ENCODE results near the gene DUSP10.

DUSP10 gene

DNA sequence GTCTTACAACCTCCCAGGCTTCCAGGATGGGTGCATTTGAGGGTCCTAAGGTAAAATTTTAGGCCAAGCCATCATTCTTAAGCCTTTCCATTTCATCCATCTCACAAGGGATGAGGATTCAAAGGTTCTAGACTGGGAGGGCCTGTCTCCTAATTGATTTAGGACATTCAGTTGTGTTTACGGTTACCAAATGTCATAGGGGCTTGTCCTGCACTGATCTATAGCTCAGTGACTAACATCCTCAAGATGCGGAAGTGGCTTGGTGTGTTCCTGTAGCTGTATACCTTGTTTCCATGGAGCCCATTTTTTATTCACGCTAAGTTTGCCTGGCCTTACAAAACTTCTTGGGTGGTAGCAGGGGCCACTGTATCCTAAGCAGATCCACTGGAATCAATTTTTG, 52.8 kb downstream of the DUSP10 start:
- no peak for DNase-seq

DNA sequence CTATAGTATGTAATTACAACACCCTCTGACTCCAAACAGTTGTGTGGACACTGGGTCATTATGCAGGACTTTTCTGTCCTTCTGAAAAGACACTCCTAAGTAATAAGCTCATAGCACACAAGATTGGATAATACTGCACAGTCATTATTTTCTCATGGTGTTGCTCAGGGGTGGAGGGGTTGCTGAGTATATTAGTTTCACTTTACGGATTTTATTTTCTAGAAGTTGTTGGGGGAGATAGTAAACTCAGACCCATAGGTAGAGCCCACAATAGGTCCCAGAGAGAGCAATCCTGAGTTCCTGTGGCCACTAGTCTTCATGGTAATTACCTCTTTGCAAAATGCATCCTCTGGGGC, 53.4 kb downstream of the DUSP10 start:
- no peak for DNase-seq

DNA sequence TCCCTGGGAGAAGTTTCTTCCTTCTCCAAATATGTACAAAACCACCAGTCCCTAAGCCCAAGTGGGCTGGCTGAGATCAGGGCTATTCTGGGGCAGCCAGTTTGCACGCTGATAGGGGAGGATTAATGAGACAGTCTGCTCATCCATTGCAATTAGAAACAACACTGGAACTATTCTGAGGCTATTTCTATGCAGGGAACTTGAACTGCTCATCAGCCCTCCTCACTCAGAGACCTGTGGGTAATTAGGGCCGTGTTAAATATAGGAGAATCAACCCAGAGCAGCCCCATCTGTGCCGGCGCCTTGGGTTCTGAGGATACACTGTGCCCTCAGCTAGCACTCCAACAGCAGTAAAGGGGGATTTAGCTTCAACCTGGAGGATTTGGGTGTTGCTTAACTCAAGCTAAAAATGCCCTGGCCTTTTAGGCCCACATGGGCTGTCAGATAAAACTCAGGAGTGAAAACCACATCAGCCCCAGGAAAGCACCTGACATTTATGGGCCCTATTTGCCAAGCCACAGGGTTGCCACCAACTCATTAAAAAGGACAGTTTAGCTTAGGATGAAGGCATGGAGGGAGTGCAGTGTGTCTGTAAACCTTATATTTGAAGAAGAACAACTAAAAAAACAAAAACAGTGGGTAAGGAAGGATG, 53.9 kb downstream of the DUSP10 start:
- no peak for DNase-seq

- DNase-seq = no peak
Measured at GRCh38 chr1:221683681-221684080, 58.2 kb downstream of the DUSP10 start.

DNA sequence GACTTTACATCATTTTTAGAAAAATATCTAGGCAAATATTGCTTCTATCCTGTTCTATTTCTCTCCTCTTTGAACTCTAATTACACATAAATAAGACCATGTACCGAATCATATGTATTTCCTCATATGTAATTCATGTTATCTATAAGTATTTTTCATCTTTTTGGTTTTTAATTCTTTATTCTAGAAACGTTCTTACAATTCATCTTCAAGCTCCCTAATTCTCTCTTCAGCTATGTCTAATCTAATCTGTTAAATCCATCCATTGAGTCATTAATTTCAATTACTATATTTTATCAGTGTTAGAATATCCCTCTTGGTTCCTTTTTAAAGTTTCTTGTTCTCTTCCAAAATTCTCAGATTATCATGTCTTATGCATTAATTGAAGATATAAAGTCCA, 61.8 kb downstream of the DUSP10 start:
- DNase-seq = no peak

DNA sequence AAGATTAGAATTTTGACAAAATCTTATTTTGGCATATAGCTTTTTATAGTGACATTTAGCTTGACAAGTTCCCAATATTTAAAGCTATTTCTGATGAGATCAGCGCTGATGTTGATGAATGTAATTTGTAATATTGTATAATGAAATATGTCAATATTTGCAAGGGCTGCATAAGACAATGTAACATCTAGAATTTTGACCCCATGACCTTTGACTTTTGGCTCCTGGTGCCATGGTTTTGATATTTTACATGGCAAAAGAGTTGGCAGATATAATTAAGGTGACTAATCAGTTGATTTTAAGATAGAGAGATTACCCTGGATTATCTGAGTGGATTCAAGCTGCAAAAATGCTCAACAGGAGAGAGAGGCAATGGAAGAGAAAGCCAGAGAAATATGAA, 63.9 kb downstream of the DUSP10 start:
- no peak for DNase-seq

DNA sequence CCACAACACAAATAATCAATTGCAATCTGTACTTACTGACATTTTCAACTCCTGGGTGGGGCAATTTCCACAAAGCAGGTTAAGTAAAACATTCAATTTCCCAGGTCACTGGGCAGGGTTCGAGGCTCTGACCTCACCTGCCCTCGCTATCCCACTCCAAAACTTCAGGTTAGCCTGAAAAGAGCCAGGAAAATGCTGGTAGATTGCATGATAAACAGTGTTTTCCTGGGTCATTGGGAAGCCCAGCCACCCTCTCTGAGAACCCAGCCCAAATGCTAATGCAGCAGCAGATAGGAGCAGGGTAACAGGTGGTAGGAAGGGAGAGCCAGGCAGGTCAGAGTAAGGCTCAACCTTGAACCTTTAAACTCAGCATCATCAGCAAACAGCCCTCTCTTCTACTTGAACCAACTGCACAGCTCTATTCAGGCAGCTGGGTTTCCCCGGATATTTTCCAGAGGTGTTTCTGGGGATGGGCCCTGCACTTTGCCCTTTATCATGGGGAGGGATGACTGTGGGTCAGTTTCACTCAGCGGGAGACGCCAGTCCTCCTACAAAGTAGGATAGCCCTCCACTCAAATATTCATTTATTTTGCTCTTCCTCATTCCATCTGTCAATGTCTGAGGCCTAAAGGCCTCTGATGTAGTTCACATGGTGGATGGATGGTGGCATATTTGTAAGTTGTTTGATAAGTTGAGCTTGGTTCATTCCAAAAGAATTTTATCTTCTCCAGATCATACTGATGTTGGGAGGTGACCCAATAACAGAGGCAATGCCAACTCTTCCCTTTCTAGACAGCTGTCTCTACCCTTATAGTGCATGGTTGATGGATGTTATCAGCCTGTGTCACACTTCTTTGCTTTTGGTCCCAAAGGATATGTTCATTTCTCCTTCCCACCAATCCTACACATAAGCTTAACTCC, 65.7 kb downstream of the DUSP10 start:
- DNase-seq = no peak

DNA sequence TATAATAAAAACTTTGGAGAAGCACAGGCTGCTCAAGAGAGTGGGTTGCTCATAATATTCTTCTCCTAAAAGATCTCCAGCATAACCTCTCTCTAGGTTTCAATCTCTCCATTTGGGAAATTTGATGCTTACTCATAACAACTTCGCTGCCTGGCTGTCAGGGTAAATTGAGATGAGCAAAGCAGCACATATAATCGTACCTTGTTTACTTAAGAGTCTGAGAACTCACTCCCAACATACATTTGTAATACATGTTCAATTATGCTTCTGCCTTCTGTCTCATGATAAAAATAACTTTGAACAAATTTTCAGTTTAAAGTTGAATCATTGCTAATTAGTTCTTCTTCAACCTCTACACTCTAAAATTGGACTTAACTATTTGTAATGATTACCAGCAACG, 68.9 kb downstream of the DUSP10 start:
- DNase-seq = no peak

DNA sequence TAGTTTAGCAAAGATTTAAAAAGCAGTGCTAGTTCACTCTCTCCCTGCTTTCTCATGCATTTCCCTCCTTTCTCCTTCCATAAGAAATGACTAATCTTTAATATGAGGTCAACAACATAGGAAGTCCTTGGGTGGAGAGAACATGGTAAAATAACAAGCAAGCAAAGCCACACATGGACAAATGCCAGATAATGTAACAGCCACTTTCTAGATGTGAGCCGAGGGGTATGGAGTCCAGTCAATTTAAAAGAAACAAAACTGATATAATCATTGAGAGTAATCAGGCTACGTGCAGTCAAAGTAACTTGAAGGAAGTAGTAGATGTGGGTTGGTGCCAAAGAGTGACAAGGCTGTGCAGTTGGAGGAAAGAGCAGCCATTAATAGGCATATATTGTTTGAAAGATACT, 69.6 kb downstream of the DUSP10 start:
- no peak for DNase-seq

DNA sequence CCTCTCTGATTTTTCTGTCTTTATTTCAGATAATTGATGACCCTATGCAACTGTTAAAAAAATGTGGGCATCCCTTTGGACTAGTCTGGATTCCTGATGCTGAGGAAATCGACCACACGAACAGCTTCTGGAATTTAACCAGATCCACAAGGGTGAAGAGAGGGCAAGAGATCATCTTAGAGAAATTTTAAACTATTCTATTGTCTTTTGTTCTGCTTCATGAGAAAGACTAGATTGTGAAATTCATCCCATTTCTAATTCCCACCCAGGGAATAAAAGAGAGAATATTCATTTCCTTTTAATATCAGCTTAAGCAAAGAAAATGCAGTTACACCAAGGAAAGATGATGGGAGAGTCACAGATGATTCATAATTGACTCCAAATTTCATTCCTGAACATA, 71.8 kb downstream of the DUSP10 start:
- no peak for DNase-seq

DNA sequence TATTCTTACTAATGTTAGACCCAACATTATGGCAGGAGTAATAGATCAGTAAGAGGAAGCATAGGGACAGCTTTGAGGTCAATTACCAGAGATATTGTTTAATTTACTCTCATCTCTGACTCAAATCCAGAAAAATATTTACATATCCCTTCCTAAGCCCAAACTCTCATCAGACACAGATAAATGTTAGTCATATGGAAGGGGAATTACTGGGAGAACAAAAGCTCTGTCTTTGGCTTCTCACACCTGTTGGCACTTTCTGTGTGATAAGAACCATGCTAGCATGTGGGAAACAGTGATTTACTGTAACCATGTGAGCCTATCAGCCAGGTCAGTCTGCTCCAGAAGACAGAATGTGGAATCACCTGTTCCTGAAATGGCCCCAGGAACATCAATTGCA, 72.4 kb downstream of the DUSP10 start:
- DNase-seq = no peak

GRCh38 chr1:221667504-221667903, 74.4 kb downstream of the DUSP10 start:
- DNase-seq = no peak

GRCh38 chr1:221664253-221664652, 77.6 kb downstream of the DUSP10 start:
- DNase-seq = no peak

DNA sequence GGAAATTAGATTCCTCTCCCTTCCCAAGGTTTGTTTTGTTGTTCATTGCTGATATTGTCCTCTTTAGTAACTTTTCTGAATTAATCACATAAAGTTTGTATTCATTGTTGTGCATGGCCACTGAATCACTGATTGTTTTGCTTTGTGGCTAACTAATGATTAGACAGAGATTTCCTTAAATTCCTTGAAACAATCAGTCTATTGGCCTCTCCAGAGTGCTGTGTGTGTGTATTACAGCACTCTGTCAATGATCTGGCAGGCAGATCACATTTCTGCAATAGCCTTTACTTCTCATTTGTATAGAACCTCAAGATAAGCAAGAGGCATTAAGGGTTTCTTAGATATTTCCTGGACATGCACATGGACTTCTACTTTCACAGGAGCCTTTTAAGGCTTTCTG, 78.6 kb downstream of the DUSP10 start:
- no peak for DNase-seq

DNA sequence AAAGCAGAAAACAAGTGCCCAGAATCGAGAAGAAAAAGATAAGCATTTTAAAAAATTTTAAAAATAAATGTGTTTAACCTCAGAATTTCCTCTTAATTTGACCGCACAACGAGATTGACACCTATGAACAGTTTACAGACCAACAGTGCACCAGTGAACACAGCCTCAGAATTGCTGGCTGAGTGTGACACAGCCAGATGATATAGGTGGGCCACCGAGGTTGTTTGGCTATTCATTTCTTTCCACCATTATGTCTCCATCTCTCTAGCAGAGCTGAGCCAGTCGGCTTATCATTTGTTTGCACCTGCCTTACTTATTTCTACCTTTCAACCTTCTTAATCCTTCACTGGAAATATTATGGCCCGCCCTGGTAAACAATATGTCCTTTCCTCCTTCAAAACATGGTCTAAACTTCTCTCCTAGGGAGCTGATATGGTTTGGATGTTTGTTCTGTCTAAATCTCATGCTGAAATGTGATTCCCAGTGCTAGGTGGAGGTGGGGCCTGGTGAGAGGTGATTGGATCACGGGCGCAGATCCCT, 86.1 kb downstream of the DUSP10 start:
- no peak for DNase-seq
